Thymus (tissue), 11 donors: ENCODE results near the gene GRK5. TPM values are rescaled to one million over a fixed set of nuclear protein-coding genes. Genes with fewer than 3 reads are reported as not detected.

Experiments
- DNase-seq, 9 donors: peaks; one replicate each; pipeline ENCODE4 v3.0.0-alpha.2; 2013; ENCODE audit warnings: low spot score in 9 of 9, low read depth in 6 of 9, missing footprints in 1 of 9
- H3K27ac ChIP-seq, 2 donors: one replicate each; pipeline ENCODE4 v1.5.1; 2013; ENCODE audit warnings: control low read depth in 1 of 2, low read depth in 1 of 2, low read length in 1 of 2, mild to moderate bottlenecking in 1 of 2, moderate library complexity in 1 of 2
- H3K27me3 ChIP-seq, 2 donors: one replicate each; pipeline ENCODE4 v1.5.1; 2013; ENCODE audit warnings: low read length in 1 of 2; ENCODE audit not compliant: control insufficient read depth in 2 of 2, insufficient read depth in 1 of 2
- H3K36me3 ChIP-seq, 2 donors: one replicate each; pipeline ENCODE4 v1.5.1; 2013; ENCODE audit warnings: low read length in 1 of 2, mild to moderate bottlenecking in 1 of 2, moderate library complexity in 1 of 2; ENCODE audit not compliant: control insufficient read depth in 2 of 2, insufficient read depth in 2 of 2
- H3K4me1 ChIP-seq, 2 donors: one replicate each; pipeline ENCODE4 v1.5.1; 2013; ENCODE audit warnings: low read length in 2 of 2; ENCODE audit not compliant: control insufficient read depth in 2 of 2, insufficient read depth in 2 of 2
- H3K4me3 ChIP-seq, 2 donors: one replicate each; pipeline ENCODE4 v1.5.1; 2013; ENCODE audit warnings: low read length in 2 of 2, control low read depth in 1 of 2, mild to moderate bottlenecking in 1 of 2
- H3K9me3 ChIP-seq, 2 donors: one replicate each; pipeline ENCODE4 v1.5.1; 2013; ENCODE audit warnings: low read length in 1 of 2, mild to moderate bottlenecking in 1 of 2; ENCODE audit not compliant: control insufficient read depth in 2 of 2, insufficient read depth in 1 of 2
- WGBS: extraction: QIAGEN DNeasy Blood & Tissue Kit; methylation state at CpG from one replicate; pipeline ENCODE4 v1.1.7; 2013; 5-methylcytosine and 5-hydroxymethylcytosine counted together
- polyA plus RNA-seq: library from polyadenylated mRNA; stranded (reverse); fragments of 200-250 nt; gene quantifications from one replicate; pipeline ENCODE4 v1.2.3, GENCODE V29; 2013
- total RNA-seq: library from RNA; stranded (reverse); fragments of 120-200 nt; gene quantifications from one replicate; pipeline ENCODE4 v1.2.4, GENCODE V29; 2013
- donor health status: healthy.

GRK5 gene
- total and polyA plus RNA-seq, 2 donors = 14.4 to 18.5 TPM

GRCh38 chr10:119446441-119447277 lies 239.3 kb downstream of the GRK5 start:
- peaks cover 14 to 29% of the 10 kb centered on the region in 2 donors for H3K36me3 ChIP-seq
- H3K27ac ChIP-seq = no peak overlapping the region
- DNase-seq = no peak
- H3K4me3 ChIP-seq = no peak overlapping the region
- WGBS = 94% methylated on average over 21 of the region's 21 CpGs
- H3K9me3 ChIP-seq = peaks cover 0 to 3% of the 10 kb centered on the region in 2 donors
- no peaks in the 10 kb centered on the region for H3K27me3 ChIP-seq
- peaks cover 19 to 55% of the 10 kb centered on the region in 2 donors for H3K4me1 ChIP-seq

GRCh38 chr10:119447421-119447820 lies 240.1 kb downstream of the GRK5 start:
- H3K4me3 ChIP-seq = no peak overlapping the region
- 96% methylated on average over 7 of the region's 7 CpGs for WGBS
- no peak for DNase-seq

GRCh38 chr10:119447823-119448546 lies 240.6 kb downstream of the GRK5 start:
- no peak overlapping the region for H3K4me3 ChIP-seq
- H3K27ac ChIP-seq = no peak overlapping the region
- 96% methylated on average over 18 of the region's 18 CpGs for WGBS
- H3K4me1 ChIP-seq = peaks cover 19 to 42% of the 10 kb centered on the region in 2 donors
- no peak for DNase-seq
- peaks cover 18 to 33% of the 10 kb centered on the region in 2 donors for H3K36me3 ChIP-seq
- peaks cover 0 to 3% of the 10 kb centered on the region in 2 donors for H3K9me3 ChIP-seq
- H3K27me3 ChIP-seq = no peaks in the 10 kb centered on the region

More at GRCh38 chr10:119447421-119447820, 240.1 kb downstream of the GRK5 start:
- no peak overlapping the region for H3K27ac ChIP-seq
- H3K4me1 ChIP-seq = peaks cover 19 to 47% of the 10 kb centered on the region in 2 donors
- peaks cover 18 to 31% of the 10 kb centered on the region in 2 donors for H3K36me3 ChIP-seq
- H3K9me3 ChIP-seq = peaks cover 0 to 3% of the 10 kb centered on the region in 2 donors
- no peaks in the 10 kb centered on the region for H3K27me3 ChIP-seq

GRCh38 chr10:119448628-119449584 lies 241.5 kb downstream of the GRK5 start:
- WGBS = 97% methylated on average over 26 of the region's 26 CpGs
- peaks cover 19 to 33% of the 10 kb centered on the region in 2 donors for H3K4me1 ChIP-seq
- no peak for DNase-seq

GRCh38 chr10:119449760-119450461 lies 242.5 kb downstream of the GRK5 start:
- Histone ChIP-seq H3K27me3 (no peaks in the 10 kb centered on the region), H3K27ac (no peak overlapping the region), H3K36me3 (peaks cover 25 to 39% of the 10 kb centered on the region in 2 donors), H3K4me1 (peaks cover 12 to 23% of the 10 kb centered on the region in 2 donors), H3K4me3 (no peak overlapping the region), H3K9me3 (peaks cover 0 to 3% of the 10 kb centered on the region in 2 donors)
- 97% methylated on average over 16 of the region's 16 CpGs for WGBS
- no peak for DNase-seq

More at GRCh38 chr10:119448628-119449584, 241.5 kb downstream of the GRK5 start:
- Histone ChIP-seq H3K36me3 (peaks cover 23 to 37% of the 10 kb centered on the region in 2 donors), H3K27me3 (no peaks in the 10 kb centered on the region), H3K27ac (no peak overlapping the region), H3K9me3 (peaks cover 0 to 3% of the 10 kb centered on the region in 2 donors), H3K4me3 (no peak overlapping the region)

GRCh38 chr10:119450606-119451299 lies 243.4 kb downstream of the GRK5 start:
- Histone ChIP-seq H3K9me3 (peaks cover 0 to 3% of the 10 kb centered on the region in 2 donors), H3K27ac (no peak overlapping the region), H3K4me3 (no peak overlapping the region), H3K4me1 (peaks cover 5 to 15% of the 10 kb centered on the region in 2 donors), H3K27me3 (no peaks in the 10 kb centered on the region), H3K36me3 (peaks cover 25 to 41% of the 10 kb centered on the region in 2 donors)
- no peak for DNase-seq
- WGBS = 89% methylated on average over 16 of the region's 16 CpGs

GRCh38 chr10:119451300-119451896 lies 244.0 kb downstream of the GRK5 start:
- Histone ChIP-seq H3K36me3 (peaks cover 25 to 45% of the 10 kb centered on the region in 2 donors), H3K27me3 (no peaks in the 10 kb centered on the region), H3K9me3 (peaks cover 0 to 3% of the 10 kb centered on the region in 2 donors), H3K4me1 (peaks cover 2 to 10% of the 10 kb centered on the region in 2 donors), H3K27ac (no peak overlapping the region), H3K4me3 (no peak overlapping the region)
- 94% methylated on average over 16 of the region's 16 CpGs for WGBS
- no peak for DNase-seq
